GM21528 (cell line): ENCODE data around the gene SREBF1.
A peak's percentile ranks its signal among the peaks of the same experiment; 100 is the strongest.

ENCODE experiments used
- ATAC-seq: cut with Tn5 transposase; IDR thresholded peaks from one replicate; pipeline ENCODE4 v1.9.1; 2021; ENCODE audit warnings: mild to moderate bottlenecking, moderate library complexity; ENCODE audit not compliant: unreplicated experiment, low FRiP score

SREBF1 gene

DNA sequence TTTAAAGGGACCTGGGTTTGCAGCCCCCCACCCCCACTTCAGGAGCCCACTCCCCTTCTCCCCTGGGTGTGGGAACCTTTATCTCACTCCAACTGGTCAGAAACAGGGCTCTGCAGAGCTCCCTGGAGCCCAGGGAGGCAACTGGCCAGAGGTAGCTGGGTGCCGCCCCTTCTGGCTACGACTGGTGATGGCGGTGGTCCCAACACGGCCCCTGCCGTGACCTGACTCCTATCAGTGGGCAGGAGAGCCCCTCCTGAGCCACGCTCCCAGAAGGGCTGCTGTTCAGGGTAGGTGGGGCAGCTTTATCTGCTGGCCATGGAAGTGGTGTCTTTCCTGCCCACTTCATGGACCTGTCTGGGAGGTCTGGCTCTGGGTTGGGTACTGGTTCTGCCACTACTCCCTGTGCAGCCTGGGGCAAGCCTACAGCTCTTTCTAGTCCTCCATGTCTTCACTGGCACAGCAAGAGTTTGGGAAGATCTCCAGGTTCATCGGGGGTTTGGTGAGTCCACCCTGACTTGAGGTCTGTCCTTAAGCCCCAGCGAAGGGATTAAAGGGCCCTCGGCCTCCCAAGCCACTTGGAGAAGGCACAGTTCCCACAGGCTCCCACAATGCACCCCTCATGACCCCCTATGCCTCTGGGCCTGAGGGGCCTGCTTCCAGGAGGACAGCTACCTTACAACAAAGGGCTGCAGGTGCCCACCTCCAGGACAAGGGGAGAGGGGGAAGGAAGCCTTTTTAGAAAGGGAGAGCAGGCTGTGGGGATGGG, 5.5 kb upstream of the SREBF1 start:
- ATAC-seq = no peak

DNA sequence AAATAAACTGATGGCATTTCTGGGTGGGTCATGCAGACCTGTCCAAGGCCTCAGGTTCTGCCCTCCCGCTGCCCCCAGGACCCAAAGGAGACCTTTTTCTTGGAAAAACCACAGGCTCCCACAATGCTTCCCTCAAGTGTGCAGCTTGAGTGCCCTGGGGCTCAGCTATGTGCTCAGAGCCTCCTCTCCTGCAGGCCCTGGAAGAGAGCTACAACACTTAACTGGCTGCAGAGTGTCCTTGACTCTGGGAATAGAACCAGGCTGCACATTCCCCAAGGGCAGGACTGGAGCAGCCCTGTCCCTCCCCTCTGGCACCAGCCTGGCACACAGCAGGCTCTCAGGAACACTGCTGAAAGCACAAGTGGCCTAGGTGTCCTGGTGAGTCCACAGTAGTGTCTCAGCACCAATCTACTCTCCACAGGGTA, 4.8 kb upstream of the SREBF1 start:
- ATAC-seq = no peak

DNA sequence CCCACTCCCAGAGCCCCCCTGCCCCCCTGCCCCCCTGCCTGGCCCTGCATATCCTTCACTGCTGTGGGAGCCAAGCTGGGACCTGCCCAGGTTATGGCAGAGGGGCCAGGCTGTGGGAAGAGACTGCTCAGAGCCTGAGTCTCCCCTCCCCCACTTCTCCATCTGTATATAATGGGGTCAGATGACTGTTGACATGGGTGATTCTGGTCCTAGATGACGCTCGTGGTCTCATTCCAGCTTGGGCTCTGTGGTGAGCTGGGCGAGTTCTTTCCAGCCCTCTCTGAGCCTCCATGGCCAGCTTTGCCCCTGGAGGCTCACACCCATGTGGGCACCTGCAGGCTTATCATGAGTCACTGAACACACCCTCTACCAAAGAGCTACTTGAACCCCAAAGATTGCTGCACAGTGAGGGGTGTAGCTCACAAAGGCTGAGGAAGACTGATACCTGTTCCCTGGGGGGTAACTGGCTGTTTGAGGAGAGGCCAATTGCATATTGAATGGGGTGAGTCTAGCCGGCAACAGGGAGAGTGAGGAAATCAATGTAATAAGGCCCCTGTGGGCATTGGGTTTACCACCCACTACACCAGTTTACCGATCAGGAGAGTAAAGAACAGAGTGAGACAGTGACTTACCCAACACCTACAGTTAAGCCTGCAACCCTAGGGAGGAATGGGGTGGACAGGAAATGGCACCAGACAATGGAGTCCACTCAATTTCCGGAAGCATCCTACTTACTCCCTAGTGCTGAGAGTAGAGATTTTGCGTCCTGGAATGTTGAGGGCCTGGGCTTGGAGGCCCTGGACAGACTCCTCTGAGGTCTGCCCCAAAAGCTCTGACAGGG, 4.2 kb upstream of the SREBF1 start:
- no peak for ATAC-seq

- peak; percentile 47 for ATAC-seq
These were observed 3.3 kb upstream of the SREBF1 start for GRCh38 chr17:17839791-17840707.

GRCh38 chr17:17837966-17838962, 1.5 kb upstream of the SREBF1 start:
- no peak for ATAC-seq

DNA sequence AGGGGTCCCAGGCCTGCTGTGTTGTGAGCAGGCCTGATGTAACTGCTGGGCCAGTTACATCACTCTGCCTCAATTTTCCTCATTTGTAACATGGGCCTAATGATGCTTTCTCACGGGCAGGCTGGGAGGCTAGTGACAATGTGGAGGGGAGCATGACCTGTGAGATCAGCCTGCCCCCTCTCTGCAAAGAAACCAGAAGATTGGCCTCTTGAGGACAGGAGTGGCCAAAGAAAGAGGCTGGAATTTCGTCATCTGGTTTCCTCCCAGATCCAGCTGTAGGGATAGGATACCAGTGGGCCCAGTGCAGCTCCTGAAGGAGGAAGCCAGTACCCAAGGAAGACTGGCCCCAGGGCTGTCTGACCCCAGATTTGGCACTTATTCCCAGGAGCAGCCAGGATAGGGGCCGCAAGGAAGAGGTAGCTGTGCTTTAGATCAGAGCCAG, 615 bp upstream of the SREBF1 start:
- no peak for ATAC-seq

- peak; percentile 55 for ATAC-seq
These were observed 452 bp downstream of the SREBF1 start for GRCh38 chr17:17836250-17836817.

- no peak for ATAC-seq
These were observed 1.2 kb downstream of the SREBF1 start for GRCh38 chr17:17835415-17836249.

- ATAC-seq = no peak
These were observed 1.8 kb downstream of the SREBF1 start for GRCh38 chr17:17834974-17835373.

- ATAC-seq = no peak
These were observed 3.0 kb downstream of the SREBF1 start for GRCh38 chr17:17833658-17834357.

GRCh38 chr17:17832032-17832363, 4.8 kb downstream of the SREBF1 start:
- ATAC-seq = no peak

DNA sequence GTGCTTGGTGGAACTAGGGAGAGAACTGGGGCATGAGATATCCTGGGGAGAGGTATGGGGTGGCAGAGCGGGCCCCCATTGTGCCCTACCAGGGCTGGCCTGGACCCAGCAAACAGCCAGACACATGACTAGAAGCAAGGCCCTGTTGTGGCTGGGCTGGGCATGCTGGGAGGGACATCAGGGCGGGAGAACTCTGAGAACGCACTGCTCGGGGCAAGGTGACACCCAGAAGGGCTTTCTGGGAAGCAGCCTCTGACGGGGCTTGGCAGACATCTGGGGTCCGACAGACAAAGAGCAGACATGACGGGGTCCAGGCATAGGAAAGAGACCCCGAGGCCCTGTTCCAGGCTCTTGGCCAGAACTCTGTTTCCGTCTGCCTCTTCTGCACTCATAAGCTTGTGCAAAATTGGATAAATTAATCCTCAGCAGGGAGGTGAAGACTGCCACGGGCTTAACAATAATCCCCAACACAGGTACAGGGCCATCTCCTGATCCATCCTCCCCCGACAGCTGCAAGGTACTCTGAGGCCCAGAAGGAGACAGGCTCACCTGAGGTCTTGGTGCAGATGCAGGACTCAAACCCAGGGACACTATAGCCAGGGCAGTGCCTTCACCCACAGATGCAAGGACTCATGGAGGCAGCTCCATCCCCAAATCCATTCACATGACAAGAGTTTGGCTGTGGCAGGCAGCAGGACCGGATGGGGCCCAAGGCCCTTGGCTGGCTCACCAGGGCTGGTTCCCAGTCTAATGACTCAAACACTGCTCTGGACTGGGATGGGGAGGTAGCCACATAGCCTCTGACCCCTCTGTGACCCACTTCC, 5.4 kb downstream of the SREBF1 start:
- no peak for ATAC-seq

GRCh38 chr17:17830740-17831207, 6.0 kb downstream of the SREBF1 start:
- no peak for ATAC-seq

GRCh38 chr17:17830269-17830567, 6.6 kb downstream of the SREBF1 start:
- no peak for ATAC-seq

GRCh38 chr17:17827826-17828621, 8.8 kb downstream of the SREBF1 start:
- ATAC-seq = no peak
